GM21717 (cell line): Measurements from ENCODE around the gene TNNT1.

Experiments used
- ATAC-seq: cut with Tn5 transposase; IDR thresholded peaks from one replicate; pipeline ENCODE4 v1.9.1; 2021; ENCODE audit warnings: mild to moderate bottlenecking, moderate library complexity; ENCODE audit not compliant: unreplicated experiment

Gene TNNT1

DNA sequence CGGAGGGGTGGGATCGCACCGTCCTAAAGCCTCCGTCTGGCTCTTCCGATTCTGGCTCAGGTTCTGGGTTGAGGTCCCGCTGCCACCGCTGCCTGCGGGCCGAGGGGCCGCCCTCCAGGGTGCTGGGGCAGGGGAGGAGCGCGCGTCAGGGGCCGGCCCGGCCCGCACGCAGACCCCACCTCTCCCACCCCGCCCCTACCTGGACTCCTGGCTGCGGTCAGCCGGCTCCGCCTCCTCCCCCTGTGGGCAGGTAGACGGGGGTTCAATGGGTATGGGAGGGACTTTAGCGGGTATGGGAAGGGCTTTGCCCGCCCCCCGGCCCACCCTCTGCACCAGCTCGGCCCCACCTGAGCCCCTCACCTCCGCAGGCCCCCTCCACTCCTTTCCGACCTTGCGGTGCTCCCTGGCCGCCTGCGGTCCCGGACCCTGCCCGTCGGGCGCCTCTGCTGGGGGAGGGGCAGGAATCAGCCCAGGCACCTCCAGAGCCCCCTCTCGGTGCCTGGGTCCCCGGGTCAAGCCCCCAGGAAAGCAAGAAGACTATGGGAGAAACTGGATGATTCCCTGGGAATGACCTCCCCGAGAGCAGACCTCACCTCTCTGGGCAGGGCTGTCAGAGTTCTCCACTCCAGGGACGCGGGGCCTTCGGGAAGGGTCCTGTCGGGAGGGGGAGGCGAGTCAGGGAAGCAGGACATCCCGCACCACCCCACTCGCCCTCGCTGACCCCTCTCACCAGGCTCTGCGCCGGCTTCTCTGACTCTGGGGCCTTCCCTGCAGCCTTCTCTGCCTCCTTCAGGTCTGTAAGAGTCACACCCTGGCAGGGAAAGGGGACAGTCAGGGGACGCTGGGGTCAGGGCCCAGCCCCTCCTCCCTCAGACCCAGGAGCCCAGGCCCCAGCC lies 56.3 kb downstream of the TNNT1 start:
- no peak for ATAC-seq

DNA sequence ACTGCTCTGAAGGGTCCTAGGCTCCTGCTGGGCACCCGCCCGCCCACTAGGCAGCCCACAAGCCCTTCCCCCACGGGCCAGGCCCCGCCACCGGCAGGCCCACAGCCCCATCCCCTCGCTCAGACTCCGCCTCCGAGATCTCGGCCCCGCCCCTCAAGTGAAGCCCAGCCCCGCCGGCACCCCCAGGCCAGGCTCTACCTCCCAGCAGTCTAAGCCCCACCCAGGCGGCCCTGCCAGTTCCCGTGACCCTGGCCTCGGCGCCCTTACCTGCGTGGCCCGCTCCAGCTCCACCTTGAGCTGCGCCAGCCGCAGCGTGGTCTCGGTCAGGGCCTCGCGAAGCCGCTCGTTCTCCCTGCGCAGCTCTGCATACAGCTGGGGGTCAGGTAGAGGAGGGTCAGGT lies 57.1 kb downstream of the TNNT1 start:
- ATAC-seq, result no peak

DNA sequence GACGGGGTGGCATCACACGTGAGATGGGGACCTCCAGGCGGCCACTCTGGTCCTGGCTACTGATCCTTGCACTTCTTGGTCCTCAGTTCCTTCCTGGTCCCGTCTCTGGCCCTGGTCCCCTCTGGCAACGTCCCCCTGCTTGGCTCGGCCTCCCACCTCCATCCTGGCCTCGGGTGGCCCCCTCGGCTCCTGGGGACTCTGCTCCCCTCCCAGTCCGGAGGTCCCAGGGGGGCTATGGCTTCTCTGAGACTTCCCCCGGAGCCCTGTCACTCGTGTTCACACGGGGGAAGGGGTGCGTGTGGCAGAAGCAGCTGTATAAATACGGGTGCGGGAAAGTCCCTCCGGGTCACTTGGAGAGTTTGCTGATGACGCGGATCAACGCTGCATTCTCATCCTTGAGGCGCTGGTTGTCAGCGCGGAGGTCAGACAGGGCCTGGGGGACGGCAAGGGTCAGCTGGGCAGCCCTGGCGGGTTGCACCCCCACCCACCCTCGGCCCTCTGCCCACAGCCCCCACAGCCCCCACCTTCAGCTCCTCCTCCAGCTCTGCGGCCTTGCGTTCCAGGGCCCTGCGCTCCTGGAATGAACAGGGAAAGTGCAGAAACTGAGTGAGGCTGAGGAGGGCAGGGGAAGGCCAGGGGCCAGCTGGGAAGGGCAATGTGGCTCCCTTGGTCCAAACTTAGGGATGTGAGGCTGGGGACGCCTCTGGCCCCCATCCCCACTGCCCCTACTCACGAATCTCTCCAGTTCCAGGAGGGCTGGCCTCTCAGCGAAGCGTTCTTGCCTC lies 57.7 kb downstream of the TNNT1 start:
- no peak for ATAC-seq

DNA sequence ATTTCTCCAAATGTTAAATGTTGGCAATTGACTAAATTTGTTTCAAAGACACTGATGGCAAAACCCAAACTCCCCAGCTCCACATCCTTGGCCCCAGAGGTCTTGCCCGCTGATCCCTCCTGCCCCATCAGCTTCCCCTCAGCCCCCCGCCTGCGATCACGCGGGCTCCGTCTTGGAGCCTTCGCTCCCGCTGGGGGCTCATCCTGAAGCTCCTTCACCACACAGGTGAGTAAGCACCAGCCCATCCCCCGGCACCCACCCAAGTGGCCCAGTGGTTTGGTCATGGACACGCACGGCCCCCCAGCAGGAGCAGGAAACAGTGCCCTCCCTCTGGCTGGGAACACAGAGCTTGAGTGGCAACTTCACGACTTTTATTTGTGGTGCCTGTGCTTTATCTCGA lies 58.4 kb downstream of the TNNT1 start:
- no peak for ATAC-seq

DNA sequence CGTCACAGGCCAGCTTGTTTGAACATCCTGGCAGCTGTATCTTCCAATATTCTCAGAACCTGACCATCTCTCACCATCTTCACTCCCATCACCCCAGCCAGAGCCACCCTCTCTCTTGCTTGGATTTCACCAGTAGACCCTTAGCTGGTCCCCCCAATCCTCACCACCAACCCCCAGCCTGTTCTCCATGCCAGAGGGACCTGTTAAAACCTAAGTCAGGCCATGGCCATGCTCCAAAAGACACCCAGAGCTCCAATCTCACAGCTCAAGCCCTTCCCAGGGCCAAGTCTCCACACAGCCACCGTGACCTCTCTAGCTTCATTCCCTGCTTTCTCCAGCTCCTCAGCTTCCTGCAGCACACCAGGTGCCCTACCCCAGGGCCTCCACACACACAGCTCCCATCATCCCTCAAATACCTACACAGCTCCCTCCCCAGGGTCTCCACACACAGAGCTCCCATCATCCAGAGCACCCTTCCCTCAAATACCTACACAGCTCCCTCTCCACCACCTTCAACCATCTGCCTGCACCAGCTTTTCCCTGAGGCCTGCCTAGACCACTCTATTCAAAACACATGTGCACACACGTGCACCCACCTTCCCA lies 59.6 kb downstream of the TNNT1 start:
- no peak for ATAC-seq

DNA sequence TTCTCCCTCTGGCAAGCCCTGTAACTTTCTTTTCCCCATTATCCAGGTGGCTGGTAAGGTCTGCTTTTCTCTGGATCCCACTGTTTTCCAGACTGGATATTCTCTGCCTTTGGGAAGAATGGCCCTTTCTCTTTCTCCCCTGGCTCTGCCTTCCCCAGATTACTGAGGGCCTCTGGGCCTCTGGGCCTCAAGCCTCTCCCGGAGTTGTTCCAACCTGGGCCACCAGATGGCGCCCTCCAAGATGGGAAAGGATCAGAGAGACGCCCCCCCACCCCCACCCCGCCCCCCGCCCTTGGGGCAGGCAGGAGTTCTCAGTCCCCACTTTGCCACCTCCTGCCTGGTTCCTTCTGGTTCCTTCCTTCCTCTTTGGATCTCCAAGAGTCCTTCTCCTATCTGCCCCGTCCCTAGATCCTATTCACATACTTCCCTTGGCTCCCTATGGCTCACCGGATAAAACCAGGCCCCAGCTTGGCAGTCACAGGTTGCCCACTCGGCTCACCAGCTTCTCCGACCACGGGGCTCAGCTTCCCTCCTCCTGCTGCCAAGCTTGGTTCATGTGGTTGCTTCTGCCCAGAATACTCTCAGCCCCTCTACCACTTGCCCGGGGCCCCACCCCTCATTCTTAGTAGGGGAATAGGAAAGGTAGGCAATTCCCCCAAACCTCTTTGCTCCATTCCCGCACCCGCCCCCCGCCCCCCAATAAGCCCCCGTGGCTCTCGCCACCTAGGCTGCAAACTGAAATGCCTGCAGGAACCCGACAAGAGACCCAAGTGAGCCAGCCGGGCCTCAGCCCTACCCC lies 60.3 kb downstream of the TNNT1 start:
- no peak for ATAC-seq

DNA sequence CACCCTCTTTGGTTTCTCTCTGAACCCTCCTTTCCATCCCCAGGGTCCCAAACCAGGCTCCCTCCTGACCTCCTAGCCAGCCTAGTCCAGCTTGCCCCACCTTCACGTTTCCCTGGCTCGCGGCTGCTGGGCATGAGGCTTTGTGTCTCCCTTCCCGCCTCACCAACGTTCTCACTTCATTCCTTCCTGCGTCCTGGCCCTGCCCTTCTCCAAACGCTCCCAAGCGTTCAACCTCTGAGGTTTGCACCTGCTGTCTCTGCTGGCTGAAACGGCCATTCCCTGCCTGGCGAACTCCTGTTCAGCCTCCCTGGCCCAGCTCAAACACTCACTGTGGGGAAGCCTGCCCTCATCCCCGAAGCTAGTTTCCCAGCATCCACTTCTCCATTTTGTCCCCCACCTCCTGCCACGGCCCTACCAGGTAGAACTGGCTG lies 61.0 kb downstream of the TNNT1 start:
- no peak for ATAC-seq

DNA sequence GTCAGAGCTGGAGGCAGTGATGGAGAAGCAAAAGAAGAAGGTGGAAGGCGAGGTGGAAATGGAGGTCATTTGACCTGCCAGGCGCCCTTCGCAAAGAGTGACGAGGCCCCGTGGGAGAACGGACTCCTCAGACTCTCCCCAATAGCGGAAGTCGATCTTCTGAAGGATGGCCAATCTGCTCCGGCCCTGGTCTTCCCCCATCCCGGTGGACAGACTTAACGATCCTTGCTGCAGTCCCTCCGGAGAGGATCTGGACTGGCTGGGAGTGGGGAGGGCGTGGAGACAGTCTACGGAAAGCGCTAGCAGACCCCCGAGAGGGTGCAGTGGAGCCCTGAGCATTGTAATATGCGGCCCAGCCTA lies 61.5 kb downstream of the TNNT1 start:
- no peak for ATAC-seq

DNA sequence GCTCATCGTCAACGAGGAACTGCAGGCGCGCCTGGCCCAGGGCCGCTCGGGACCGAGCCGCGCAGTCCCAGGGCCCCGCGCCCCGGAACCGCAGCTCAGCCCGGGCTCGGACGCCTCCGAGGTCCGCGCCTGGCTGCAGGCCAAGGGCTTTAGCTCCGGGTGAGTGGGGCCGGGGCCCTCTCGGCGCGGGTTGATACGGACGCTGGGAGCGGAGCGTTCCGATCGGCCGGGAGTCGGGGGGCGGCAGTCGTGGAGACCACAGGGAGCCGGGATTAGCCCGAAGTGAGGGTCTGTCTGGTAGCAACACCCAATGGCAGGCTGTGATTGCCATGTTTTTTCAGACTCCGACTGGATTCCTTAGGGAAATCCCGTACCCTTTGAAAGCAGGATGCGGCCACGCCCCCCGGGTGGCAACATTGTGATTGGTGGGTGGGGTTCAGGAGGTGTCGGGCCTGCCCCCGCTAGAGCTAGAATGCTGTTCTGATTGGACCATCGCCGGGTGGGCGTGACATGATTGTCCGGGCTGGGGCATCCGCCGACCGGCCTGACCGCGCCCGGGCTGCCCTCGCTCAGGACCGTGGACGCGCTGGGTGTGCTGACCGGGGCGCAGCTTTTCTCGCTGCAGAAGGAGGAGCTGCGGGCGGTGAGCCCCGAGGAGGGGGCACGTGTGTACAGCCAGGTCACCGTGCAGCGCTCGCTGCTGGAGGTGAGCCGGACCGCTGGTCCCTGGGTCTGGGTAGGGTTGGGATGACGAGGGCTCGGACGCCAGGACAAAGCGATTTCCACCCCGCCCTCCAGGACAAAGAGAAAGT lies 62.1 kb downstream of the TNNT1 start:
- ATAC-seq, result no peak

DNA sequence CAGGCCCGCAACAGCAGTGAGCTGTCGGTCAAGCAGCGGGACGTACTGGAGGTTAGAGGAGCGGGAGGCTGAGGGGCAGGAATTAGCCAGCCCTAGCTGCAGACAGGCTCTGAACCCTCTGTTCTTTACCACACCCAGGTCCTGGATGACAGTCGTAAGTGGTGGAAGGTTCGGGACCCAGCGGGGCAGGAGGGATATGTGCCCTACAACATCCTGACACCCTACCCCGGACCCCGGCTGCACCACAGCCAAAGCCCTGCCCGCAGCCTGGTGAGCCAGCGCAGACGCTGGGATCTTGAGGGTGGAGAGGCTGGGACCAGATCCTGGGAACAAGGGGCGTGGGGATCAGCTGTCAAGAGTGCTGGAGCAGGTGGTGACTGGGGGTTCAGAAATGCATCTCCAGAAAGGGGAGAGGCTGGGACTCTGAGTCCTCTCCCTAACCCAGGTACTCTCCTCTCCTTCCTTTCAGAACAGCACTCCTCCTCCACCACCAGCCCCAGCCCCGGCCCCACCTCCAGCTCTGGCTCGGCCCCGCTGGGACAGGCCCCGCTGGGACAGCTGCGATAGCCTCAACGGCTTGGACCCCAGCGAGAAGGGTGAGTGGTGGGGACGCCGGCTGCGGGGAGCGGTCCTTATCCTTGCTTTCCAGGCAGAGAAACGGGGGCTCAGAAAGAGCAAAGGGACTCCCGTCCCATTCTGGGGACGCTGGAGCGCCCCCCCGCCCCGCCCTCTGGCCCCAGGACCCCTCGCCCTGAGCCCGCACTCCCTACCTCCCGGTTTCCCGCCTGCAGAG lies 62.9 kb downstream of the TNNT1 start:
- ATAC-seq, result no peak

DNA sequence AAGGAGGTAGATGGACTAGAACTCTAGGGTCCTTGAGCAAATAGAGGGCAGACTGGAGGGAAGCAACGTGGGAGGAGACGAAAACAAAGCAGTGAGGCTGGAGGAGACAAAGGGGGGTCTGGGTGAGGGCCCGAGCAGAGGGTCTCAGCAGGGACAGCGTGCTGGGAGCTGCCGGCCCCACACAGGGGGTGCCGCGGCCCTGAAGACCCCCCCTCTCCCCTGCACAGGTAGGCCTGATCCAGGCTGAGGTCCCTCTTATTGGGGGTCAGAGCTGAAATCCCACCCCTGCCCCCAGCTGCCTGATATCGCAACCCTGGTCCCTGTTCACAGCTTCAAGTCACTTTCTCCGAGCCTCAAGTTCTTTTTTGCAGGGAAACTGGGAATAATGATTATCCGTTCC lies 64.6 kb downstream of the TNNT1 start:
- no peak for ATAC-seq

DNA sequence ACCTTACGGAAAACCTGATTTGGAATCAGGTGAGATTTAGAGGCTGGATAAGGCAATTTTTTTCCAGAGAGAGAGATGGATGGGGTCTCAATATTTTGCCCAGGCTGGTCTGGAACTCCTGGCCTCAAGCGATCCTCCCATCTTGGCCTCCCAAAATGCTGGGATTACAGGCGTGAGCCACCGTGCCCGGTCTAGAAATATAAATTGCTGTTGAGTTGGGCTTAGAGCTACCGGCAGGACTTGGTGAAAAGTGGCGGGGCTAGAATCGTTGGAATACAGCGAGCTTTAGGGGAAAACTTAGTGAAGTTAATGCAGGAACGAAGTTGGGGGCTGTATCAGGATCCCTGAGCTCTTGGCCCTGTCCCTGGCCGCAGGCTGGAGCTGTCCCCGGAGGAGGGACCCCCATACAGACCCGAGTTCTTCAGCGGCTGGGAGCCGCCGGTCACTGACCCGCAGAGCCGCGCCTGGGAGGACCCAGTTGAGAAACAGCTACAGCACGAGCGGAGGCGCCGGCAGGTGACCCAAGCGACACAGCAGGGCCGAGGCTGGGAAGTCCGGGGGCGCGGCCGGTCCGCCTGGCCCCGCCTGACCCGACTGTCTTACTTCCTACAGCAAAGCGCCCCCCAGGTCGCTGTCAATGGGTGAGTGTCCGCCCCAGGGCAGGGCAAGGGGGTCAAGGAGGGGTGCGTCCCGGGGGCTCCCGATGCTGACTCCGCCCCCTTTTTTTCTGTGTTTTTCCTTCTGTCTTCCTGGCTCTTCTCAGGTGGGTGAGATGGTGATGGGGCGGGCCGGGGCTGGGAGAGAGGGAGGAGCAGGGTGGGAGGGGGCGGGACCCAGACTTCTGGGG lies 65.8 kb downstream of the TNNT1 start:
- no peak for ATAC-seq
